NT2/D1 (cell line): Measurements from ENCODE around the gene ABCB8.

ENCODE experiments used
- DNase-seq: peaks from one replicate; pipeline ENCODE4 v3.0.0-alpha.2; 2011; ENCODE audit warnings: low read depth, low spot score
- H3K27me3 ChIP-seq: 2 replicates; pipeline ENCODE4 v1.6.0; 2011; ENCODE audit warnings: mild to moderate bottlenecking; ENCODE audit not compliant: insufficient read length, insufficient read depth
- H3K36me3 ChIP-seq: 2 replicates; pipeline ENCODE4 v1.6.1; 2011; ENCODE audit warnings: mild to moderate bottlenecking, low read length, mixed read lengths; ENCODE audit not compliant: insufficient read depth, insufficient read length
- H3K4me1 ChIP-seq: 2 replicates; pipeline ENCODE4 v1.5.1; 2011; ENCODE audit not compliant: insufficient read depth, insufficient read length
- H3K4me3 ChIP-seq: 2 replicates; pipeline ENCODE4 v1.5.1; 2011; ENCODE audit warnings: low read depth; ENCODE audit not compliant: insufficient read length
- H3K9ac ChIP-seq: 2 replicates; pipeline ENCODE4 v1.6.0; 2011; ENCODE audit warnings: low read depth; ENCODE audit not compliant: insufficient read length
- H3K9me3 ChIP-seq: 2 replicates; pipeline ENCODE4 v1.5.1; 2011; ENCODE audit warnings: mild to moderate bottlenecking, low read length; ENCODE audit not compliant: insufficient read depth
- SUZ12 ChIP-seq: IDR thresholded peaks from 2 replicates; pipeline ENCODE4 v1.6.1; 2011; ENCODE audit not compliant: insufficient read length, insufficient read depth; ENCODE audit errors: extremely low read depth
- YY1 ChIP-seq: IDR thresholded peaks from 2 replicates; pipeline ENCODE4 v1.6.1; 2011; ENCODE audit not compliant: insufficient read length, insufficient read depth
- ZNF274 ChIP-seq: IDR thresholded peaks from 2 replicates; pipeline ENCODE4 v1.6.1; 2011; ENCODE audit warnings: mild to moderate bottlenecking, low read depth, low read length

Gene ABCB8

DNA sequence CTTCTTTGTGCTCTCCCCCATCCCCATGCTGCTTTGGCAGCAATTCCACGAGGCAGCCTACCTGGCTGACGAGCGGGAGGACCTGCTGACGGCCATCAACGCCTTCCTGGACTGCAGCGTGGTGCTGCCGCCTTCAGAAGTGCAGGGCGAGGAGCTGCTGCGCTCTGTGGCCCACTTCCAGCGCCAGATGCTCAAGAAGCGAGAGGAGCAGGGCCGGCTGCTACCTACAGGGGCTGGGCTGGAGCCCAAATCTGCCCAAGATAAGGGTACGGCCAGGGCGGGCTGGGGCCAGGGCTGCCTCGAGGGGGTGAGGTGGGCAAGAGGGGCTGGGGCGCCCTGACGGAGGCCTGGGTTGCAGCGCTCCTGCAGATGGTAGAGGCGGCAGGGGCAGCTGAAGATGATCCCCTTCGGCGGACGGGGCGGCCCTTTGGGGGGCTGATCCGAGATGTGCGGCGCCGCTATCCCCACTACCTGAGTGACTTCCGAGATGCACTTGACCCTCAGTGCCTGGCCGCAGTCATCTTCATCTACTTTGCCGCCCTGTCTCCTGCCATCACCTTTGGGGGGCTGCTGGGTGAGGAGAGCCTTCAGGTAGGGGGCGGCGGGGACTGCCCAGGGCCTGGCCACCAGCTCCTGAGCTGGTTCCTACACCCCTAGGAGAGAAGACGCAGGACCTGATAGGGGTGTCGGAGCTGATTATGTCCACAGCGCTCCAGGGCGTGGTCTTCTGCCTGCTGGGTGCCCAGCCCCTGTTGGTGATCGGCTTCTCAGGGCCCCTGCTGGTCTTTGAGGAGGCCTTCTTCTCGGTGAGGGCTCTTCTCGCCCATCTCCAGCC is 43.0 kb downstream of the ABCB8 start:
- DNase-seq: no peak
- H3K4me3 ChIP-seq: no peak overlapping the region
- peaks cover 8% of the 10 kb centered on the region for H3K4me1 ChIP-seq
- no peaks in the 10 kb centered on the region for H3K9me3 ChIP-seq
- H3K36me3 ChIP-seq: peaks cover 86% of the 10 kb centered on the region
- TF ChIP-seq YY1 (no peak), ZNF274 (no peak), SUZ12 (no peak)
- H3K9ac ChIP-seq: no peak overlapping the region
- no peaks in the 10 kb centered on the region for H3K27me3 ChIP-seq

DNA sequence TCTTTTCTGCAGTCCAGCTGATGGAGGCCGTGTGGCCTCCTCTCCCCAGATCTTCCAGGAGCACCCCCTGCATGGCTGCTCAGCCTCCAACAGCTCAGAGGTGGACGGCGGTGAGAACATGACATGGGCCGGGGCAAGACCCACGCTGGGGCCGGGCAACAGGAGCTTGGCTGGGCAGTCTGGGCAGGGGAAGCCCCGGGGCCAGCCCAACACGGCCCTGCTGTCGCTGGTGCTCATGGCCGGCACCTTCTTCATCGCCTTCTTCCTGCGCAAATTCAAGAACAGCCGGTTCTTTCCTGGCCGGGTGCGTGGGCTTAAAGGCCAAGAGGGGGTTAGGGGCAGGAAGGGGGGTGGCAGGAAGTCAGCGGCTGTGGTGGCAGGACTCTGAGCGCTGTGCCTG is 45.7 kb downstream of the ABCB8 start:
- no peaks in the 10 kb centered on the region for H3K9me3 ChIP-seq
- peaks cover 81% of the 10 kb centered on the region for H3K36me3 ChIP-seq
- TF ChIP-seq ZNF274: no peak
- no peak for TF ChIP-seq SUZ12
- no peak for TF ChIP-seq YY1
- H3K27me3 ChIP-seq: no peaks in the 10 kb centered on the region
- H3K4me1 ChIP-seq: peaks cover 11% of the 10 kb centered on the region
- H3K9ac ChIP-seq: no peak overlapping the region
- H3K4me3 ChIP-seq: no peak overlapping the region
- no peak for DNase-seq

DNA sequence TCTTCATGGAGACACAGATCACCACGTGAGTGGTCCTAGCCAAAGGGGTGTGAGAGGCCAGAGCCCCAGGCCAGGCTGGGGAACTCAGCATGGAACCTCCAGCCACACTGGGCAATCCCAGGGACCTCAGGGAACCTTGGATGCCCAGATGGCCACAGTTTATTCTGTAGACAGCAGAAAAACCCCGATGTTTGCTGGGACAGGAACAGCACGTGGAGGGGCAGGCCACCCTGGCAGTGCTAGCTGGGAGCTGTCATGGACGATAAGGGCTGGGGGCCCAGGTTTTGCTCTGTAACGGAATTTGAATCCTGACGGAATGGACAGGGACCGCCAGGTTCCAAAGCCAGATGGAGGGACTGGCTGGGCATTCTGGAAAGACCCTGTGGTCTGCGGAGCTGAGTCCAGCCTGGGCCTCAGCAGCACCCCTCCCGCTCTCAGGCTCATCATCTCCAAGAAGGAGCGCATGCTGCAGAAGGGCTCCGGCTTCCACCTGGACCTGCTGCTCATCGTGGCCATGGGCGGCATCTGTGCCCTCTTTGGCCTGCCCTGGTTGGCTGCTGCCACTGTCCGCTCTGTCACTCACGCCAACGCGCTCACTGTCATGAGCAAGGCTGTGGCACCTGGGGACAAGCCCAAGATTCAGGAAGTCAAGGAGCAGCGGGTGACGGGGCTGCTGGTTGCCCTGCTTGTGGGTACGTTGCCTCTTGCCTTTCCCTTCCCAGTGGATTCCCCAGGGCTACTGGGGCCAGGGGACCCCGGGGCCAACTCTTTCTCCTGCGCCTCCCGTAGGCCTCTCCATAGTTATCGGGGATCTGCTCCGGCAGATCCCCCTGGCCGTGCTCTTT is 46.8 kb downstream of the ABCB8 start:
- Histone ChIP-seq H3K27me3 (no peaks in the 10 kb centered on the region), H3K9me3 (no peaks in the 10 kb centered on the region), H3K4me1 (peaks cover 19% of the 10 kb centered on the region), H3K36me3 (peaks cover 79% of the 10 kb centered on the region), H3K9ac (no peak overlapping the region), H3K4me3 (no peak overlapping the region)
- no peak for TF ChIP-seq ZNF274
- TF ChIP-seq YY1: no peak
- TF ChIP-seq SUZ12: no peak
- DNase-seq: no peak

DNA sequence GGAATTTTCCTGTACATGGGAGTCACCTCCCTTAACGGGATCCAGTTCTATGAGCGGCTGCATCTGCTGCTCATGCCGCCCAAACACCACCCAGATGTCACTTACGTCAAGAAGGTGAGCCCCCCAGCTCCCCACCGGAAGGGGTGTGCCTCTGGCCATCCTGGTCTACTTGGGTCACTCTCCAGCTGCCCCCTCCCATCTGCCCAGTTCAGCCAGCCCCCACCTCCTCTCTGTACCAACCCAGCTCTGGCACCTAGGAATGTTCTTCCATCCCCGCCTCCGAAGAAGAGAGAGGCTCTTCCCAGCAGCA is 47.4 kb downstream of the ABCB8 start:
- Histone ChIP-seq H3K4me3 (no peak overlapping the region), H3K4me1 (peaks cover 19% of the 10 kb centered on the region), H3K36me3 (peaks cover 73% of the 10 kb centered on the region), H3K9me3 (no peaks in the 10 kb centered on the region), H3K9ac (peak overlapping the region; percentile 42), H3K27me3 (no peaks in the 10 kb centered on the region)
- TF ChIP-seq SUZ12: no peak
- no peak for TF ChIP-seq YY1
- no peak for TF ChIP-seq ZNF274
- no peak for DNase-seq

DNA sequence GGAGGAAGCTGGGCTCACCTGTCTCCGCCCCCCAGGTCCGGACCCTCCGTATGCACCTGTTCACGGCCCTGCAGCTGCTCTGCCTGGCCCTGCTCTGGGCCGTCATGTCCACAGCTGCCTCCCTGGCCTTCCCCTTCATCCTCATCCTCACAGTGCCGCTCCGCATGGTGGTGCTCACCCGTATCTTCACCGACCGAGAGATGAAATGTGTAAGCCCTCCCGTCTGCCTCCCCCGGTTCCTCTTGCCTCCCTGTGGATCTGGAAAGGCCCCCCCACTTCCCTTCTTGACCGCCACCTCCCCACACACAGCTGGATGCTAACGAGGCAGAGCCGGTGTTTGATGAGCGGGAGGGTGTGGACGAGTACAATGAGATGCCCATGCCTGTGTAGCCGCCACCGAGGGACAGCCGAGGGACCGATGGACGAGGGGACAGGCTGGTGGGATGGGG is 47.8 kb downstream of the ABCB8 start:
- no peak overlapping the region for H3K4me3 ChIP-seq
- H3K9ac ChIP-seq: peak overlapping the region; percentile 42
- H3K27me3 ChIP-seq: no peaks in the 10 kb centered on the region
- H3K36me3 ChIP-seq: peaks cover 69% of the 10 kb centered on the region
- H3K4me1 ChIP-seq: peaks cover 19% of the 10 kb centered on the region
- no peaks in the 10 kb centered on the region for H3K9me3 ChIP-seq
- TF ChIP-seq SUZ12: no peak
- no peak for TF ChIP-seq ZNF274
- TF ChIP-seq YY1: no peak
- no peak for DNase-seq

DNA sequence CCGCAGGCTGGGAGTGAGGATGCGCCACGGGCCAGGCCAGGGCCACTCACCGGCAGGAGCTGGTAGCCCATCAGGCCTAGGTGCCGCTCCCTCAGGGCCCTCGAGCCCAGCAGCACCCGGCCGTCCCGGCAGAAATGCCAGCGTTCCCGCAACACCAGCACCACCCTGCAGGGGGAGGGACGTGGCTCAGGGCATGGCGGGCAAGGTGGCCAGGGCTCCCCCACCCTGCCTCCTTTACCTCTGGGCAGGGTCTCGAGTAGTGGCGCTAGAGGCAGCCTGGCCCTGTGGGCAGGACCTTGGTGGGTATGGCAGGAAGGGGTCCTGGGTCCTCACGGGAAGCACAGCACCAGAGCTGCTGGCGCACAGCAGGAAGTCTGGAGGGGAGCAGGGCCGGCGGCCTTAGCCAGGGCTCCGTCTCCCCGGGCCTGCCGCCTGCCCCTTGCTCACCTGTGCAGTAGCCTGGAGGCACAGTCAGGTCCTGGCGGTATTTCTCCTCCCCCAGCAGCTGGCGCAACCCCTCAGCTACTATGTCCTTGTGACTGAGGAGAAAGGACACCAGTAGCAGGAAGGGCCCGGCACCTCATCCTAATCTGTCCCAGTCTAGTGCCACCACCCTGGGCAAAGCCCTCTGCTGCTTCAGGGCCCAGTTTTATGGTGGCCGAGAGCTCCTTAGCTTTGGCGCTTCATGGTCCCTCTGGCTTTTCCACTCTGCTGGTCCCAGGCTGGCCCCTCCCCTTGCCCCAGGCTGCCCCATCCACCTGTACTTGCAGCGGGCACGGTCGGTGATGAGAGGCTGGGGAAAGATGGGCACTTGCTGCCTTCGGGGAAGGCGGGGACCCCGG is 48.8 kb downstream of the ABCB8 start:
- no peak overlapping the region for H3K4me3 ChIP-seq
- H3K9me3 ChIP-seq: no peaks in the 10 kb centered on the region
- DNase-seq: no peak
- peaks cover 58% of the 10 kb centered on the region for H3K36me3 ChIP-seq
- no peak overlapping the region for H3K9ac ChIP-seq
- no peak for TF ChIP-seq ZNF274
- TF ChIP-seq SUZ12: no peak
- no peak for TF ChIP-seq YY1
- no peaks in the 10 kb centered on the region for H3K27me3 ChIP-seq
- H3K4me1 ChIP-seq: peaks cover 19% of the 10 kb centered on the region
